Right ventricle myocardium inferior (tissue), 1 donor: ENCODE results near the gene PKN1. TPM values are rescaled to one million over a fixed set of nuclear protein-coding genes. Genes with fewer than 3 reads are reported as not detected.

Source experiments
- ATAC-seq: fragments of 200-7000 bp; cut with Tn5 transposase; one replicate; pipeline ENCODE4 v1.9.1; 2020; ENCODE audit warnings: mild to moderate bottlenecking, moderate library complexity
- DNase-seq: peaks from one replicate; pipeline ENCODE4 v3.0.0; 2021; ENCODE audit errors: missing footprints
- intact Hi-C: fragments of 100-400 bp; cut with DNase I; formaldehyde crosslinking; loops from one replicate; pipeline ENCODE4 v1.11.0; 2022
- total RNA-seq: library from RNA; stranded (reverse); fragmentation: NEBNext Ultra II Directional; extraction: Animal tissue kit (Norgen Biotek cat#: 25700); gene quantifications from one replicate; pipeline ENCODE4 v1.2.1, GENCODE V29; 2021
- donor health status: DM: no; HTN: yes; CAD: no; lungs with severe emphysema.

Gene PKN1
- total RNA-seq, 1 donor from 2014 or later, result 149 TPM

GRCh38 chr19:14418856-14419105 lies 14.3 kb upstream of the PKN1 start:
- ATAC-seq (peak; percentile 81), DNase-seq (peak; percentile 90)
- intact Hi-C loops, result no loop called here

GRCh38 chr19:14419106-14419813 lies 13.8 kb upstream of the PKN1 start, which contains the start of gene DDX39A:
TSS of gene DDX39A (minus strand) at chr19:14419341. CDS start at chr19:14413220, 6,121 bp downstream.
- DNase-seq (peak; percentile 99), ATAC-seq (peak; percentile 98)
- intact Hi-C loops, result no loop called here

- ATAC-seq (no peak), DNase-seq (no peak)
- intact Hi-C loops, result no loop called here
Observed at GRCh38 chr19:14425696-14426138, 7.4 kb upstream of the PKN1 start.

DNA sequence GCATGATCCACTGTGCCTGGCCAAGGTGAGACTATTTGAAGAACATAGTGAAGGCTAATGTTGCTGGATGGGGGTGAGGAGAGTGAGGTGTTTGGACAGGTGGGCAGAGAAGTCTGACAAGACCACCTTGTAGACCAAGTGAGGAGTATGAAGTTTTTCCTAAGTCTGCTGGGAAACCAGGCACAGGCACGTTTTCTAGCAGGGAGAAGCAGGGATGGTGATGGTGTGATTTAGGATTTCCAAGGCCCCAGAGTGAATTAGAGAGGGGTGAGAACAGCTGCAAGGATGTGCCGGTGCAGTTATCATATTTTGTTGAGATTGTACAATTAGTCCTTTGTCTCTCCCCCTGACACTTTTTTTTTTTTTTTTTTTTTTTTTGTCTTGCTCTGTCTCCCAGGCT lies 5.6 kb upstream of the PKN1 start:
- ATAC-seq, result no peak
- intact Hi-C loops, result no loop called here
- no peak for DNase-seq

GRCh38 chr19:14428882-14429416 lies 4.2 kb upstream of the PKN1 start:
- ATAC-seq (no peak), DNase-seq (peak; percentile 25)
- intact Hi-C loops, result no loop called here

DNA sequence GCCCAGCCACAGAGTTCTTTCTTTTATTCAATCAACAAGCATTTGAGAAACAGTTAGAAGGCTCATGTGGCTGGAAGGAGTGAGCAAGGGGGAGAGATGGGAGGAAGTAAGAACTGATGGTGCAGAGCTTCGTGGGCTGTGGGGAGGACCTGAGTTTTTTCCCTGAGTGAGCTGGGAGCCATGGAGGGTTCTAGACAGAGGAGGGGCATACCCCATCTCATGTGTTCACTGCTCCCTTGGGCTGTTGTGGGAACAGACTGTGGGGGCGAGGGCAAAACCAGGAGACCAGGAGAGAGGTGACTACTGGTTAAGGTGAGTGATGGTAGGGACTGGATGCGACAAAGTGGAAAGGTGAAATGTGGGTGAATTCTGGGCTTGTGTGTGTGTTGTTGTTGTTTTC lies 2.4 kb upstream of the PKN1 start:
- intact Hi-C loops, result no loop called here
- DNase-seq (no peak), ATAC-seq (no peak)

- ATAC-seq (peak; percentile 18), DNase-seq (peak; percentile 69)
- intact Hi-C loops, result no loop called here
Observed at GRCh38 chr19:14433554-14434501, 722 bp downstream of the PKN1 start.

DNA sequence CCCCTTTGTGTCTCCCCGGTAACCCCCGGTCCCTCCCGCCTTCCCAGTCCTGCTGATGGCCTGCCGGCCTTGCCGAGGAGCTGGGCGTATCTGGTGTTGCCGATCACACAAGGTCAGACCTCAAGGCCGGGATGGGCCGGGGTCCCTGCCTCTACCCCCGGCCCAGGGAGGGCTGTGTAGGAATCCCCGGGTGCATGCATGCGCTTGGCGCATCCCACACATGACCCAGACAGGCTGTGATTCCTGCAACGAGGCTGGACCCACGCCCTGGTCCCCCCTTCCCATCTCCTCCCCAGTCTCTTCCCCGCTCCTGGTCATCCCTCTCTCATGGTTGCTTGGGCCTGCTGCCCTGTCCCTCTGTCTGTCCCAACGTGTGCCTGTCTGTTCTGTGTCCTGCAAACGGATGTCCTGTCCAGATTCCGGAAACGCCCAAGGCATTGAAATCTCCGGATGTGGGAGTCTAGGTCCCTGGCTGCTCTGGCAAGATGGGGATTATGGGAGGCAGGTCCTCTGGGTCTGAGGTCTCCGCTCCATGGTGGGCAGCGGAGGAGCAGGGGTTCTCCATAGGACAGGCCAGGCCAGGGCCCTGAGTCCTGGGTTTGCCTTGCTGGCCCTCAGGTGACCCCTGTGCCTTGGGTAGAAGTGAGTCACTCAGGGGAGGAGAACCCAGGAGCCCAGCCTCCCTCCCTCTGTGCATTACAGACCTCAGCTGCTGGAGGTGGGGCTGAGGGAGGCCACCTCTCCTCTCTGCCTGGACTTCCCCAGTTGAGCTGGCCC lies 1.6 kb downstream of the PKN1 start:
- intact Hi-C loops, result no loop called here
- peak; percentile 65 for ATAC-seq
- DNase-seq, result peak; percentile 73

DNA sequence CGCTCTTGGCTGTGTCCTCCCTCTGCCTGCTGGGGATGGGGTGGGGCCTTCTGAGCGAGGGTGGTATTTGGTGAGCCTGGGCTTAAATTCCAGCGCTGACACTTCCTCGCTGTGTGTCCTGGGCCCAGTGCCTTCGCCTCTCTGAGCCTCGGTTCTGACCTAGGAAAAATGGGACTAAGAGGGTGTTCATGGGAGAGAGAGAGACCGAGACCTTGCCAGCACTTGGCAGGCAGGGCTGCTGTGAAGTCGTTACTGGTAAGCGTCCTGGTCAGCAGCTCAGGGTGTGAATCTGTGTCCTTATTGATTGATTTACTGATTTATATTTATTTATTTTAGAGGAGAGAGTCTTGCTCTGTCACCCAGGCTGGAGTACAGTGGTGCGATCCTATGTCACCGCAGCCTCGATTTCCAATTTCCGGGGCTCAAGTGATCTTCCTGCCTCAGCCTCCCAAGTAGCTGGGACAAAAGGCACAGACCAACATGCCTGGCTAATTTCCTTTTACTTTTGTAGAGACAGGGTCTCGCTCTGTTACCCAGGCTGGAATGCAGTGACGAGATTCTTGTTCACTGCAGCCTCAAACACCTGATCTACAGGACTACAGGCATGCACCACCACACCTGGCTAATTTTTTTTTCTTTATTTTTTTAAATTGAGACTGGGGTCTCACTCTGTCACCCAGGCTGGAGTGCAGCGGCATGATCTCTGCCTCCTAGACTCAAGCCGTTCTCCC lies 2.4 kb downstream of the PKN1 start:
- intact Hi-C loops, result no loop called here
- ATAC-seq (no peak), DNase-seq (no peak)

- DNase-seq (no peak), ATAC-seq (no peak)
- intact Hi-C loops, result no loop called here
Observed at GRCh38 chr19:14437578-14438140, 4.6 kb downstream of the PKN1 start.

GRCh38 chr19:14439014-14439413 lies 5.9 kb downstream of the PKN1 start:
- DNase-seq (peak; percentile 56), ATAC-seq (no peak)
- intact Hi-C loops, result no loop called here

- peak; percentile 97 for DNase-seq
- intact Hi-C loops, result no loop called here
- peak; percentile 63 for ATAC-seq
Observed at GRCh38 chr19:14440049-14440448, 6.9 kb downstream of the PKN1 start.

GRCh38 chr19:14441041-14441938 lies 8.2 kb downstream of the PKN1 start:
- ATAC-seq (no peak), DNase-seq (no peak)
- intact Hi-C loops, result no loop called here

DNA sequence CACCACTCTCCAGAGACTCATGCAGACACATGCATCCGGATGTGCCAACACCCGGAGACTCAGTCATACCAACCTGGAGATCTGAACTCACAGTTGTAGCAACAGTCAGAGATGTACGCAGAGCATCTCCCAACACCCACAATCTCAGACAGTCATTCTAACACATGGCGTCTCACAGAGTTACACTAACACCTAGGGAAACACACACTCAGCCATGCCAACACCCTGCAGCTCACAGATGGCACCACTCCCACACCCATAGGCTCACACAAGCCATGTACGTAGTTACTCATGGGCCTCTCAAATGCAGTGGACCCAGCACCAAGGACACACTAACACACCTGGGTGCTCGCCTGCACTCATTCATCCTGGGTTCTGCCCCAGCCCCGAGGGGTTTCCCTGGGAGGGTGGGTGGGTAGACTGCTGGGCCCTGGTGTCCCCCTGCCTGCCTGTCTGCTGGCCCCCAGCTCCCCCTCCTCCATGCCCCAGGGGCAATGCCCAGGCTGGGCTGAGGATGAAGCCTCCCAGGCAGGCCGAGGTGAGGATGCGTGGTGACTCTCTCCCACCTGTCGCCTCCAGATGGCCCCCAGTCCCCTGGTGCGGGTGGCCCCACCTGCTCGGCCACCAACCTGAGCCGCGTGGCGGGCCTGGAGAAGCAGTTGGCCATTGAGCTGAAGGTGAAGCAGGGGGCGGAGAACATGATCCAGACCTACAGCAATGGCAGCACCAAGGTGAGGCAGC lies 10.0 kb downstream of the PKN1 start:
- no peak for DNase-seq
- ATAC-seq, result no peak
- intact Hi-C loops, result no loop called here

DNA sequence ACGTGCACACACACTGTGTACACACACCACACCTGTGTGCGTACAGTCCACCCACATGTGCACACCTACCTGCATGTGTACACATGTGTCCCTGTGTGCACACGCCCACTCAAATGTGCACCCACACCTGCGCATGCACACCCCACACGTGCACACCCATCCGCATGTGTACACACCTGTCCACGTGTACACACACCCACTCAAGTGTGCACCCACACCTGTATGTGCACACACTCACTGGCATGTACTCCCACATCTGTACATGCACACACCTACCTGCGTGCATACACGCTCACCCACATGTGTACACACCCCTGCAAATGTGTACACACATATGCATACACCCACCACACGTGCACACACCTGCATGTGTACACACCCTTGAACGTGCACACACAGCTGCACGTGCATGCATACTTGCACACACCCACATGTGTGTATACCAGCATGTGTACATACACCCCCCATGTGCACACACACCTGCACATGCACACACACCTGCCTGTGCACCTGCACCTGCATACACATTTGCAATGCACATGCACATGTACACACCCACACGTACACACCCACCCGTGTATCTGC lies 10.6 kb downstream of the PKN1 start:
- DNase-seq (no peak), ATAC-seq (no peak)
- intact Hi-C loops, result no loop called here

DNA sequence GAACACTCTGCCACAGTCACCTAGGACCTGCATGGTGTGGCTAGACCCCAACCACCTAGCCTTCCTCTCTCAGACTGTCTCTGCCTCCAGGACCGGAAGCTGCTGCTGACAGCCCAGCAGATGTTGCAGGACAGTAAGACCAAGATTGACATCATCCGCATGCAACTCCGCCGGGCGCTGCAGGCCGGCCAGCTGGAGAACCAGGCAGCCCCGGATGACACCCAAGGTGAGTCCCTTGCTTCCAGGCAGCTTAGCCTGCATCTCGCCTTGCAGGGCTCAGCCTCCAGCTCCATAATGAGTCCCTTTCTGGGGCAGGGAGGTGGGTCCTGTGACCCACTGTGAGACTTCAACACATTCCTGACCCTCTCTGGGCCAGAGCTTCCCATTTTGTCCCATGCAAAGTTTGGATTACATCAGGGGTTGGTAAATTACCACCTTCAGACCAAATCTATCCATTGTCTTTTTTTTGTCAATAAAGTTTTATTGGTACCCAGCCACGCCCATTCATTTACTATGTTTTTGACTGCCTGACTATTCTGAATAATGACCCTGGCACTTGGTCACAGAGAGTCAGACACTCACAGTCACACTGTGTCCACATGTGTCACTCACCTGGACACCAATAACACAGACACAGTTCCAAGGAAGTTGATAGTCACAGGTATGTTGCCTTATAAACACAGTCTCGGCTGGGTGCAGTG lies 13.4 kb downstream of the PKN1 start:
- no peak for DNase-seq
- no peak for ATAC-seq
- intact Hi-C loops, result no loop called here
